GM23338 (cell line): ENCODE data around the gene PSMA3. TPM values are rescaled to one million over a fixed set of nuclear protein-coding genes. Genes with fewer than 3 reads are reported as not detected.

Experiments
- ATAC-seq: fragments of 200-7000 bp; cut with Tn5 transposase; 3 replicates; pipeline ENCODE4 v1.9.1; 2020
- DNase-seq: peaks from one replicate; pipeline ENCODE4 v3.0.0-alpha.2; 2015; ENCODE audit warnings: low spot score
- H2AFZ ChIP-seq: fragments of 200-600 bp; sonication (generic); 2 replicates; pipeline ENCODE4 v1.8.0; 2016; ENCODE audit warnings: antibody characterized with exemption, mild to moderate bottlenecking, moderate library complexity
- H3F3A ChIP-seq: fragments of 200-600 bp; sonication (generic); replicated peaks from 2 replicates; pipeline ENCODE4 v1.8.0; 2017; ENCODE audit warnings: antibody characterized with exemption, mixed run types, low read depth
- H3K27ac ChIP-seq: fragments of 200-600 bp; sonication (generic); 2 replicates; pipeline ENCODE4 v1.6.1; 2016; ENCODE audit warnings: low read depth
- H3K27me3 ChIP-seq: fragments of 200-600 bp; sonication (generic); 2 replicates; pipeline ENCODE4 v1.8.0; 2016; ENCODE audit warnings: mild to moderate bottlenecking, mixed run types, moderate library complexity; ENCODE audit not compliant: insufficient read depth
- H3K36me3 ChIP-seq: fragments of 200-600 bp; sonication (generic); 2 replicates; pipeline ENCODE4 v1.8.0; 2016; ENCODE audit warnings: mild to moderate bottlenecking; ENCODE audit not compliant: insufficient read depth
- H3K4me1 ChIP-seq: fragments of 200-600 bp; sonication (generic); 2 replicates; pipeline ENCODE4 v1.8.0; 2016; ENCODE audit warnings: mild to moderate bottlenecking, moderate library complexity; ENCODE audit not compliant: insufficient read depth
- H3K4me2 ChIP-seq: fragments of 200-600 bp; sonication (generic); 2 replicates; pipeline ENCODE4 v1.7.1; 2017; ENCODE audit warnings: mixed run types
- H3K4me3 ChIP-seq: fragments of 200-600 bp; sonication (generic); 2 replicates; pipeline ENCODE4 v1.6.1; 2016; ENCODE audit warnings: mixed run types
- H3K79me2 ChIP-seq: fragments of 200-600 bp; sonication (generic); replicated peaks from 2 replicates; pipeline ENCODE4 v1.8.0; 2017; ENCODE audit warnings: mild to moderate bottlenecking; ENCODE audit not compliant: insufficient read depth
- H3K9me2 ChIP-seq: fragments of 200-600 bp; sonication (generic); 2 replicates; pipeline ENCODE4 v1.8.0; 2017; ENCODE audit not compliant: insufficient read depth
- H4K20me1 ChIP-seq: fragments of 200-600 bp; sonication (generic); replicated peaks from 2 replicates; pipeline ENCODE4 v1.8.0; 2017; ENCODE audit warnings: mild to moderate bottlenecking; ENCODE audit not compliant: insufficient read depth
- H3K27ac Mint-ChIP-seq: 2 replicates; pipeline ENCODE4 v1.8.0; 2020; ENCODE audit warnings: inconsistent platforms, mild to moderate bottlenecking, moderate library complexity, mixed read lengths
- H3K27me3 Mint-ChIP-seq: 3 replicates; pipeline ENCODE4 v1.8.0; 2022; ENCODE audit warnings: low read depth, mild to moderate bottlenecking, moderate library complexity, mixed read lengths, inconsistent platforms; ENCODE audit not compliant: insufficient read depth, poor library complexity
- H3K36me3 Mint-ChIP-seq: 3 replicates; pipeline ENCODE4 v1.8.0; 2021; ENCODE audit warnings: low read depth, mild to moderate bottlenecking, inconsistent platforms, moderate library complexity, mixed read lengths
- H3K4me1 Mint-ChIP-seq: 3 replicates; pipeline ENCODE4 v1.8.0; 2020; ENCODE audit warnings: mild to moderate bottlenecking, inconsistent platforms, mixed read lengths
- H3K4me3 Mint-ChIP-seq: 3 replicates; pipeline ENCODE4 v1.8.0; 2021; ENCODE audit warnings: moderate library complexity, mild to moderate bottlenecking, inconsistent platforms, mixed read lengths
- H3K9me3 Mint-ChIP-seq: 3 replicates; pipeline ENCODE4 v1.8.0; 2020; ENCODE audit warnings: moderate library complexity, mild to moderate bottlenecking, inconsistent platforms, mixed read lengths
- CREB1 ChIP-seq: fragments of 250-450 bp; sonication (Bioruptor Pico); IDR thresholded peaks from 2 replicates; pipeline ENCODE4 v1.5.0; 2020; ENCODE audit warnings: low read depth, mild to moderate bottlenecking, moderate library complexity
- polyA plus RNA-seq: library from polyadenylated mRNA; unstranded; fragments of >200 nt; fragmentation: Nextera tagmentation; extraction: Ambion mirVana; gene quantifications from 2 replicates; pipeline ENCODE4 v1.2.1, GENCODE V29; 2016
- total RNA-seq: library from RNA; depleted of rRNA; stranded (reverse); fragments of >200 nt; shearing (Covaris generic); gene quantifications from 2 replicates; pipeline ENCODE4 v1.2.3, GENCODE V29; 2014
- TF ChIP-seq, protein P1 (sequence below): fragments of 250-450 bp; sonication (Bioruptor Pico); IDR thresholded peaks from 2 replicates; pipeline ENCODE4 v1.5.0; 2020; ENCODE audit warnings: mild to moderate bottlenecking, moderate library complexity
- TF ChIP-seq, protein P2 (sequence below), 2 experiments: fragments of 200-600 bp in 1 of 2; sonication (generic) in 1 of 2; conservative IDR thresholded peaks; 2 replicates each; pipeline versions ENCODE4 v1.5.1 to v1.6.1; 2016 to 2017; ENCODE audit warnings: antibody characterized with exemption in 2 of 2, low read depth in 2 of 2, mild to moderate bottlenecking in 2 of 2, moderate library complexity in 1 of 2

PSMA3 gene
- total and polyA plus RNA-seq, 2 experiments from 2014 or later: 184 to 677 TPM

DNA sequence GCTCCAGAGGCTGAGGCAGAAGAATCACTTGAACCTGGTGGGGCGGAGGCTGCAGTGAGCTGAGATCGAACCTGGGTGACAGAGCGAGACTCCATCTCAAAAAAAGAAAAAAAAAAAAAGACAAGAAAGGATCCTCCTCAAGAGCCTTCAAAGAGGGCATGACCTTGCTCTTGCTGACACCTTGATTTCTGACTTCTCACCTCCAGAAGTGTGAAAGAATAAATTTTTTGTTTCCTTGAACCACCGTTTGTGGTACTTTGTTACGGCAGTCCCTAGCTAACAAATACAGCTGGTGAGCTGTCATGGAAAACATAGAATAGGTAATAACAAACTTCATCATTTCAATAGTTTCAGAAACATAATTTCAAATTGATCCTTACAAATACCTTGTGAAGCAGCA lies 46.6 kb upstream of the PSMA3 start:
- Mint-ChIP-seq H3K9me3 (no peaks in the 10 kb centered on the region), H3K36me3 (no peaks in the 10 kb centered on the region), H3K4me3 (no peak overlapping the region), H3K4me1 (peaks cover 11% of the 10 kb centered on the region), H3K27me3 (peaks cover 2% of the 10 kb centered on the region), H3K27ac (no peak overlapping the region)
- Histone ChIP-seq H3K27ac (no peak overlapping the region), H4K20me1 (0 out of 2 replicates have a peak, but pooled peaks cover 10% of the 10 kb centered on the region), H3K4me1 (peaks cover 11% of the 10 kb centered on the region), H3K9me2 (no peaks in the 10 kb centered on the region), H3F3A (no peaks in the 10 kb centered on the region), H3K36me3 (no peaks in the 10 kb centered on the region), H2AFZ (no peak overlapping the region), H3K79me2 (peaks cover 26% of the 10 kb centered on the region), H3K27me3 (no peaks in the 10 kb centered on the region), H3K4me3 (no peak overlapping the region), H3K4me2 (no peak overlapping the region)
- no peak for ATAC-seq
- TF ChIP-seq, protein P1, sequence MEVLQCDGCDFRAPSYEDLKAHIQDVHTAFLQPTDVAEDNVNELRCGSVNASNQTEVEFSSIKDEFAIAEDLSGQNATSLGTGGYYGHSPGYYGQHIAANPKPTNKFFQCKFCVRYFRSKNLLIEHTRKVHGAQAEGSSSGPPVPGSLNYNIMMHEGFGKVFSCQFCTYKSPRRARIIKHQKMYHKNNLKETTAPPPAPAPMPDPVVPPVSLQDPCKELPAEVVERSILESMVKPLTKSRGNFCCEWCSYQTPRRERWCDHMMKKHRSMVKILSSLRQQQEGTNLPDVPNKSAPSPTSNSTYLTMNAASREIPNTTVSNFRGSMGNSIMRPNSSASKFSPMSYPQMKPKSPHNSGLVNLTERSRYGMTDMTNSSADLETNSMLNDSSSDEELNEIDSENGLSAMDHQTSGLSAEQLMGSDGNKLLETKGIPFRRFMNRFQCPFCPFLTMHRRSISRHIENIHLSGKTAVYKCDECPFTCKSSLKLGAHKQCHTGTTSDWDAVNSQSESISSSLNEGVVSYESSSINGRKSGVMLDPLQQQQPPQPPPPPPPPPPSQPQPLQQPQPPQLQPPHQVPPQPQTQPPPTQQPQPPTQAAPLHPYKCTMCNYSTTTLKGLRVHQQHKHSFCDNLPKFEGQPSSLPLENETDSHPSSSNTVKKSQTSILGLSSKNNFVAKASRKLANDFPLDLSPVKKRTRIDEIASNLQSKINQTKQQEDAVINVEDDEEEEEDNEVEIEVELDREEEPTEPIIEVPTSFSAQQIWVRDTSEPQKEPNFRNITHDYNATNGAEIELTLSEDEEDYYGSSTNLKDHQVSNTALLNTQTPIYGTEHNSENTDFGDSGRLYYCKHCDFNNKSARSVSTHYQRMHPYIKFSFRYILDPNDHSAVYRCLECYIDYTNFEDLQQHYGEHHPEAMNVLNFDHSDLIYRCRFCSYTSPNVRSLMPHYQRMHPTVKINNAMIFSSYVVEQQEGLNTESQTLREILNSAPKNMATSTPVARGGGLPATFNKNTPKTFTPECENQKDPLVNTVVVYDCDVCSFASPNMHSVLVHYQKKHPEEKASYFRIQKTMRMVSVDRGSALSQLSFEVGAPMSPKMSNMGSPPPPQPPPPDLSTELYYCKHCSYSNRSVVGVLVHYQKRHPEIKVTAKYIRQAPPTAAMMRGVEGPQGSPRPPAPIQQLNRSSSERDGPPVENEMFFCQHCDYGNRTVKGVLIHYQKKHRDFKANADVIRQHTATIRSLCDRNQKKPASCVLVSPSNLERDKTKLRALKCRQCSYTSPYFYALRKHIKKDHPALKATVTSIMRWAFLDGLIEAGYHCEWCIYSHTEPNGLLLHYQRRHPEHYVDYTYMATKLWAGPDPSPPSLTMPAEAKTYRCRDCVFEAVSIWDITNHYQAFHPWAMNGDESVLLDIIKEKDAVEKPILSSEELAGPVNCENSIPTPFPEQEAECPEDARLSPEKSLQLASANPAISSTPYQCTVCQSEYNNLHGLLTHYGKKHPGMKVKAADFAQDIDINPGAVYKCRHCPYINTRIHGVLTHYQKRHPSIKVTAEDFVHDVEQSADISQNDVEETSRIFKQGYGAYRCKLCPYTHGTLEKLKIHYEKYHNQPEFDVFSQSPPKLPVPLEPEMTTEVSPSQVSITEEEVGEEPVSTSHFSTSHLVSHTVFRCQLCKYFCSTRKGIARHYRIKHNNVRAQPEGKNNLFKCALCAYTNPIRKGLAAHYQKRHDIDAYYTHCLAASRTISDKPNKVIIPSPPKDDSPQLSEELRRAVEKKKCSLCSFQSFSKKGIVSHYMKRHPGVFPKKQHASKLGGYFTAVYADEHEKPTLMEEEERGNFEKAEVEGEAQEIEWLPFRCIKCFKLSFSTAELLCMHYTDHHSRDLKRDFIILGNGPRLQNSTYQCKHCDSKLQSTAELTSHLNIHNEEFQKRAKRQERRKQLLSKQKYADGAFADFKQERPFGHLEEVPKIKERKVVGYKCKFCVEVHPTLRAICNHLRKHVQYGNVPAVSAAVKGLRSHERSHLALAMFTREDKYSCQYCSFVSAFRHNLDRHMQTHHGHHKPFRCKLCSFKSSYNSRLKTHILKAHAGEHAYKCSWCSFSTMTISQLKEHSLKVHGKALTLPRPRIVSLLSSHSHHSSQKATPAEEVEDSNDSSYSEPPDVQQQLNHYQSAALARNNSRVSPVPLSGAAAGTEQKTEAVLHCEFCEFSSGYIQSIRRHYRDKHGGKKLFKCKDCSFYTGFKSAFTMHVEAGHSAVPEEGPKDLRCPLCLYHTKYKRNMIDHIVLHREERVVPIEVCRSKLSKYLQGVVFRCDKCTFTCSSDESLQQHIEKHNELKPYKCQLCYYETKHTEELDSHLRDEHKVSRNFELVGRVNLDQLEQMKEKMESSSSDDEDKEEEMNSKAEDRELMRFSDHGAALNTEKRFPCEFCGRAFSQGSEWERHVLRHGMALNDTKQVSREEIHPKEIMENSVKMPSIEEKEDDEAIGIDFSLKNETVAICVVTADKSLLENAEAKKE (CRISPR knock-in tag): no peak
- TF ChIP-seq CREB1 (CRISPR knock-in tag): no peak
- TF ChIP-seq, protein P2, sequence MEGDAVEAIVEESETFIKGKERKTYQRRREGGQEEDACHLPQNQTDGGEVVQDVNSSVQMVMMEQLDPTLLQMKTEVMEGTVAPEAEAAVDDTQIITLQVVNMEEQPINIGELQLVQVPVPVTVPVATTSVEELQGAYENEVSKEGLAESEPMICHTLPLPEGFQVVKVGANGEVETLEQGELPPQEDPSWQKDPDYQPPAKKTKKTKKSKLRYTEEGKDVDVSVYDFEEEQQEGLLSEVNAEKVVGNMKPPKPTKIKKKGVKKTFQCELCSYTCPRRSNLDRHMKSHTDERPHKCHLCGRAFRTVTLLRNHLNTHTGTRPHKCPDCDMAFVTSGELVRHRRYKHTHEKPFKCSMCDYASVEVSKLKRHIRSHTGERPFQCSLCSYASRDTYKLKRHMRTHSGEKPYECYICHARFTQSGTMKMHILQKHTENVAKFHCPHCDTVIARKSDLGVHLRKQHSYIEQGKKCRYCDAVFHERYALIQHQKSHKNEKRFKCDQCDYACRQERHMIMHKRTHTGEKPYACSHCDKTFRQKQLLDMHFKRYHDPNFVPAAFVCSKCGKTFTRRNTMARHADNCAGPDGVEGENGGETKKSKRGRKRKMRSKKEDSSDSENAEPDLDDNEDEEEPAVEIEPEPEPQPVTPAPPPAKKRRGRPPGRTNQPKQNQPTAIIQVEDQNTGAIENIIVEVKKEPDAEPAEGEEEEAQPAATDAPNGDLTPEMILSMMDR (conservative IDR thresholded peaks at IDR 0.05; ENCODE audit: low read depth in 2 of 2): no peak
- no peak for DNase-seq
